PFSK-1 (cell line): ENCODE measurements around the gene MPZL3.

Source experiments
- FOXP2 ChIP-seq: optimal IDR thresholded peaks from 2 replicates; pipeline ENCODE3; 2011; ENCODE audit warnings: borderline replicate concordance, control low read depth, inconsistent platforms; ENCODE audit not compliant: insufficient read depth; ENCODE audit errors: extremely low read length, extremely low read depth
- POLR2AphosphoS5 ChIP-seq: IDR thresholded peaks from 2 replicates; pipeline ENCODE4 v1.6.1; 2012; ENCODE audit warnings: low read depth, mild to moderate bottlenecking, control low read depth, low read length, moderate library complexity
- REST ChIP-seq, 2 experiments: IDR thresholded peaks; 2 replicates each; pipeline versions ENCODE4 v1.6.1 to v1.8.0; 2011 to 2012; ENCODE audit warnings: low read depth in 2 of 2, low read length in 2 of 2, control low read depth in 1 of 2, inconsistent platforms in 1 of 2, mild to moderate bottlenecking in 1 of 2, moderate library complexity in 1 of 2; ENCODE audit not compliant: insufficient read depth in 1 of 2
- SIN3A ChIP-seq: IDR thresholded peaks from 2 replicates; pipeline ENCODE4 v1.6.1; 2012; ENCODE audit warnings: mild to moderate bottlenecking, low read length, moderate library complexity, borderline replicate concordance; ENCODE audit not compliant: insufficient read depth
- TAF1 ChIP-seq: IDR thresholded peaks from 2 replicates; pipeline ENCODE4 v1.6.1; 2012; ENCODE audit warnings: low read length, control low read depth, borderline replicate concordance; ENCODE audit not compliant: insufficient read depth

MPZL3 gene

DNA sequence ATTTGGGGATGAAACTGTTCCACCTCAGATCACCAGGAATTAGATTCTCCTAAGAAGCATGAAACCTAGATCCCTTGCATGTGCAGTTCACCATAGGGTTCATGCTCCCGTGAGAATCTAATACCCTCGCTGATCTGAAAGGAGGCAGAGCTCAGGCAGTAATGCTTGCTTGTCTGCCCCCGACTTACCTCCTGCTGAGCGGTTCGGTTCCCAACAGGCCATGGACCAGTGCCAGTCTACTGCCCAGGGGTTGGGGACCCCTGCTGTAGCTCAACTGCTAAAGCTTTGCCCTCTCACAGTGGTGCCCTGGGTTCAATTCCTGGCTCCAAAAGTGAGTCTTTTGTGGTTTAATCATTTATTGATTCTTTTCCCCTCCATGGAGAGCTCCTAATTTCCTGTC lies 30.7 kb downstream of the MPZL3 start:
- no peak for TF ChIP-seq SIN3A
- TF ChIP-seq TAF1 = no peak
- TF ChIP-seq REST (IDR thresholded peaks at IDR 0.05; ENCODE audit: insufficient read depth in 1 of 2, low read depth in 2 of 2, low read length in 2 of 2) = no peak
- no peak for TF ChIP-seq POLR2AphosphoS5
- TF ChIP-seq FOXP2 = no peak

- TF ChIP-seq SIN3A (no peak), FOXP2 (no peak), TAF1 (no peak), POLR2AphosphoS5 (no peak), REST (IDR thresholded peaks at IDR 0.05; ENCODE audit: insufficient read depth in 1 of 2, low read depth in 2 of 2, low read length in 2 of 2) (no peak)
Measured at GRCh38 chr11:118219732-118220131, 32.4 kb downstream of the MPZL3 start.

DNA sequence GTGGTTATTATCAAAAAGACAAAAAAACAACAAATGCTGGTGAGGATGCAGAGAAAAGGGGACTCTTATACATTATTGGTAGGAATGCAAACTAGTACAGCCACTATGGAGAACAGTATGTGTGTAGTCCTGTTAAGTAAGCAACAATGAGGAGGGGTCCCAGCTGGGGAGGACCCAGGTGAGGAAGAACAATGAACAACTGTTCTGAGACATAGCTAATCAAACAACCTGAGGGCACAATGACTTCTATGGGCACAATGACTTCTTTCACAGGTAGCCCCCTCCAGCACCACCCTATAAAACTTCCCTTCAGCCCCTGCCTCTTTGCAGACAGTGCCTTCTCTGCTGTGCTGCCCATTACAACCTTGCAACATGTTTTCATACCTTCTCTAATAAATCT lies 32.9 kb downstream of the MPZL3 start:
- no peak for TF ChIP-seq SIN3A
- no peak for TF ChIP-seq FOXP2
- no peak for TF ChIP-seq POLR2AphosphoS5
- TF ChIP-seq TAF1 = no peak
- TF ChIP-seq REST (IDR thresholded peaks at IDR 0.05; ENCODE audit: insufficient read depth in 1 of 2, low read depth in 2 of 2, low read length in 2 of 2) = no peak

- TF ChIP-seq POLR2AphosphoS5 (no peak), FOXP2 (no peak), REST (IDR thresholded peaks at IDR 0.05; ENCODE audit: insufficient read depth in 1 of 2, low read depth in 2 of 2, low read length in 2 of 2) (no peak), TAF1 (no peak), SIN3A (no peak)
Measured at GRCh38 chr11:118217575-118217974, 34.6 kb downstream of the MPZL3 start.
